Tibial nerve (tissue), 4 donors: ENCODE measurements around the gene AIG1.

ENCODE experiments used
- EP300 ChIP-seq, 2 donors: sonication (generic); formaldehyde crosslinking; IDR thresholded peaks; one replicate each; pipeline ENCODE4 v1.6.1; 2017; ENCODE audit warnings: antibody characterized with exemption in 2 of 2, mild to moderate bottlenecking in 1 of 2
- POLR2A ChIP-seq, 2 donors: fragments of 450-650 bp; IDR thresholded peaks; one replicate each; pipeline ENCODE4 v1.6.1; 2017; ENCODE audit warnings: antibody characterized with exemption in 2 of 2, mild to moderate bottlenecking in 2 of 2, moderate library complexity in 2 of 2
- TF ChIP-seq, protein P1 (sequence below), 5 experiments: fragments of 200-600 bp in 3 of 5; fragments of 450-650 bp in 2 of 5; sonication (generic) in 3 of 5; IDR thresholded peaks; one replicate each; pipeline ENCODE4 v1.5.1; 2016 to 2019; ENCODE audit warnings: antibody characterized with exemption in 5 of 5, mild to moderate bottlenecking in 3 of 5, moderate library complexity in 2 of 5

DNA sequence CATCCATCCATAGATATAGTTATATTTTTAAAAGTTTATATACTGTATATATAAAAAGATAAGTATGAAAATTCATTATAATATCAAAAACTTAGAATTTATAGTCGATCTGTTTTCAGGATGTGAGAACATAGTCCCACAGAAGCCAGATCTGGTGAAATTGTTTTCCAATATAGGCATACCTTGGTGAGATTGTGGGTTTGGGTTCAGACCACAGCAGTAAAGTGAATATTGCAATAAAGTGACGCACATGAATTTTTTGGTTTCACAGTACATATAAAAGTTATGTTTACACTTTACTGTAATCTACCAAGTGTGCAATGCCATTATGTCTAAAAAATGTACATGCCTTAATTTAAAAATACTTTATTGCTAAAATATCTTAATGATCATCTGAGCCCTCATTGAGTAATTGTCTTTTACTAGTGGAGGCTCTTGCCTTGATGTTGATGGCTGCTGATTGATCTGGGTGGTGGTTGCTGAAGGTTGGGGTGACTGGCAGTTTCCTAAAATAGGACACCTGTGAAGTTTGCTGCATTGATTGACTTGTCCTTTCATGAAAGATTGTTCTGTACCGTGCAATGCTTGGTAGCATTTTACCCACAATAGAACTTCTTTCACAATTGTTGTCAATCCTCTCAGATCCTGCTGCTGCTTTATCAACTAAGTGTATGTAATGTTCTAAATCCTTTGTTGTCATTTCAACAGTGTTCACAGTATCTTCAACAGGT, 29.8 kb downstream of the AIG1 start:
- TF ChIP-seq, protein P1, sequence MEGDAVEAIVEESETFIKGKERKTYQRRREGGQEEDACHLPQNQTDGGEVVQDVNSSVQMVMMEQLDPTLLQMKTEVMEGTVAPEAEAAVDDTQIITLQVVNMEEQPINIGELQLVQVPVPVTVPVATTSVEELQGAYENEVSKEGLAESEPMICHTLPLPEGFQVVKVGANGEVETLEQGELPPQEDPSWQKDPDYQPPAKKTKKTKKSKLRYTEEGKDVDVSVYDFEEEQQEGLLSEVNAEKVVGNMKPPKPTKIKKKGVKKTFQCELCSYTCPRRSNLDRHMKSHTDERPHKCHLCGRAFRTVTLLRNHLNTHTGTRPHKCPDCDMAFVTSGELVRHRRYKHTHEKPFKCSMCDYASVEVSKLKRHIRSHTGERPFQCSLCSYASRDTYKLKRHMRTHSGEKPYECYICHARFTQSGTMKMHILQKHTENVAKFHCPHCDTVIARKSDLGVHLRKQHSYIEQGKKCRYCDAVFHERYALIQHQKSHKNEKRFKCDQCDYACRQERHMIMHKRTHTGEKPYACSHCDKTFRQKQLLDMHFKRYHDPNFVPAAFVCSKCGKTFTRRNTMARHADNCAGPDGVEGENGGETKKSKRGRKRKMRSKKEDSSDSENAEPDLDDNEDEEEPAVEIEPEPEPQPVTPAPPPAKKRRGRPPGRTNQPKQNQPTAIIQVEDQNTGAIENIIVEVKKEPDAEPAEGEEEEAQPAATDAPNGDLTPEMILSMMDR (IDR thresholded peaks at IDR 0.05), result no peak
- TF ChIP-seq POLR2A (IDR thresholded peaks at IDR 0.05) (no peak), EP300 (IDR thresholded peaks at IDR 0.05) (no peak)
